Ramos (cell line): ENCODE data around the gene NUDCD3.

Experiments used
- in situ Hi-C: fragments of 300-500 bp; cut with MboI; formaldehyde crosslinking; loops from one replicate; pipeline ENCODE4 v1.14.3; 2022; ENCODE audit warnings: low sequenced_read_pairs; ENCODE audit not compliant: unreplicated experiment

NUDCD3 gene

GRCh38 chr7:44490351-44491200 is at the start of gene NUDCD3:
NUDCD3 (minus strand) TSS chr7:44490658; CDS start chr7:44490600, 58 bp downstream.
- in situ Hi-C loops: no loop called here

- in situ Hi-C loops: no loop called here
Measured at GRCh38 chr7:44539669-44540506, 49.4 kb upstream of the NUDCD3 start.

- in situ Hi-C loops: no loop called here
Measured at GRCh38 chr7:44538798-44539668, 48.6 kb upstream of the NUDCD3 start.

GRCh38 chr7:44538093-44538797 is 47.8 kb upstream of the NUDCD3 start:
- in situ Hi-C loops: no loop called here

GRCh38 chr7:44537442-44537841 is 47.0 kb upstream of the NUDCD3 start:
- in situ Hi-C loops: no loop called here

- in situ Hi-C loops: no loop called here
Measured at GRCh38 chr7:44536090-44536489, 45.6 kb upstream of the NUDCD3 start.

- in situ Hi-C loops: no loop called here
Measured at GRCh38 chr7:44535348-44536064, 45.0 kb upstream of the NUDCD3 start.

GRCh38 chr7:44534501-44534900 is 44.0 kb upstream of the NUDCD3 start:
- in situ Hi-C loops: no loop called here

- in situ Hi-C loops: no loop called here
Measured at GRCh38 chr7:44534087-44534486, 43.6 kb upstream of the NUDCD3 start.

- in situ Hi-C loops: no loop called here
Measured at GRCh38 chr7:44533301-44534055, 43.0 kb upstream of the NUDCD3 start.

- in situ Hi-C loops: no loop called here
Measured at GRCh38 chr7:44531421-44532380, 41.2 kb upstream of the NUDCD3 start.

GRCh38 chr7:44530990-44531389 is 40.5 kb upstream of the NUDCD3 start:
- in situ Hi-C loops: no loop called here

GRCh38 chr7:44524811-44525388 is 34.4 kb upstream of the NUDCD3 start:
- in situ Hi-C loops: no loop called here

- in situ Hi-C loops: no loop called here
Measured at GRCh38 chr7:44522315-44522714, 31.9 kb upstream of the NUDCD3 start.

GRCh38 chr7:44521347-44522095 is 31.1 kb upstream of the NUDCD3 start:
- in situ Hi-C loops: no loop called here

- in situ Hi-C loops: no loop called here
Measured at GRCh38 chr7:44520574-44520973, 30.1 kb upstream of the NUDCD3 start.
